Suprapubic skin (tissue), 4 donors: Measurements from ENCODE around the gene LMNTD1. TPM values are rescaled to one million over a fixed set of nuclear protein-coding genes. Genes with fewer than 3 reads are reported as not detected.

Experiments
- DNase-seq, 2 donors: peaks; one replicate each; pipeline ENCODE4 v3.0.0-alpha.2; 2019; ENCODE audit warnings: low spot score in 2 of 2
- H3K27ac ChIP-seq: fragments of 200-600 bp; sonication (generic); one replicate; pipeline ENCODE4 v1.5.1; 2019
- H3K27me3 ChIP-seq: fragments of 200-600 bp; sonication (generic); one replicate; pipeline ENCODE4 v1.5.1; 2019
- H3K36me3 ChIP-seq: fragments of 200-600 bp; sonication (generic); one replicate; pipeline ENCODE4 v1.5.1; 2019
- H3K4me1 ChIP-seq: fragments of 200-600 bp; sonication (generic); one replicate; pipeline ENCODE4 v1.5.1; 2019
- H3K4me3 ChIP-seq: fragments of 200-600 bp; sonication (generic); one replicate; pipeline ENCODE4 v1.5.1; 2019; ENCODE audit warnings: mild to moderate bottlenecking
- H3K9me3 ChIP-seq: fragments of 200-600 bp; sonication (generic); one replicate; pipeline ENCODE4 v1.5.1; 2019
- CTCF ChIP-seq, 2 donors: fragments of 200-600 bp in 1 of 2; fragments of 450-650 bp in 1 of 2; sonication (generic) in 1 of 2; IDR thresholded peaks; one replicate each; pipeline ENCODE4 v1.5.1; 2016 to 2019; ENCODE audit warnings: antibody characterized with exemption in 2 of 2, mild to moderate bottlenecking in 1 of 2, moderate library complexity in 1 of 2
- EP300 ChIP-seq: sonication (generic); formaldehyde crosslinking; IDR thresholded peaks from one replicate; pipeline ENCODE4 v1.6.1; 2017; ENCODE audit warnings: antibody characterized with exemption
- POLR2A ChIP-seq, 2 donors: fragments of 450-650 bp; IDR thresholded peaks; one replicate each; pipeline ENCODE4 v1.6.1; 2017; ENCODE audit warnings: antibody characterized with exemption in 2 of 2, mild to moderate bottlenecking in 2 of 2, moderate library complexity in 2 of 2
- POLR2AphosphoS5 ChIP-seq, 3 donors: sonication (generic); formaldehyde crosslinking; IDR thresholded peaks; one replicate each; pipeline ENCODE4 v1.6.1; 2017; ENCODE audit warnings: antibody characterized with exemption in 3 of 3
- WGBS: methylation state at CpG from one replicate; pipeline ENCODE4 v1.1.5; 2018; 5-methylcytosine and 5-hydroxymethylcytosine counted together
- total RNA-seq, 4 donors: library from RNA; depleted of rRNA; stranded (reverse); fragments of >200 nt; gene quantifications; one replicate each; pipeline ENCODE4 v1.1.0, GENCODE V29; 2016

Gene LMNTD1
- total RNA-seq, 4 donors from 2014 or later = 2.7 TPM; not detected in 3

- no peak for TF ChIP-seq CTCF (IDR thresholded peaks at IDR 0.05)
- TF ChIP-seq POLR2AphosphoS5 (IDR thresholded peaks at IDR 0.05) = no peak
- no peak for TF ChIP-seq EP300
- TF ChIP-seq POLR2A (IDR thresholded peaks at IDR 0.05) = no peak
- no peak for DNase-seq
- no peaks in the 10 kb centered on the region for H3K9me3 ChIP-seq
- no peak overlapping the region for H3K27ac ChIP-seq
- H3K36me3 ChIP-seq = no peaks in the 10 kb centered on the region
- 94% methylated on average over 13 of the region's 13 CpGs for WGBS
- H3K27me3 ChIP-seq = no peaks in the 10 kb centered on the region
- peaks cover 8% of the 10 kb centered on the region for H3K4me1 ChIP-seq
- no peak overlapping the region for H3K4me3 ChIP-seq
These were observed 93.5 kb downstream of the LMNTD1 start for GRCh38 chr12:25459541-25459951.

DNA sequence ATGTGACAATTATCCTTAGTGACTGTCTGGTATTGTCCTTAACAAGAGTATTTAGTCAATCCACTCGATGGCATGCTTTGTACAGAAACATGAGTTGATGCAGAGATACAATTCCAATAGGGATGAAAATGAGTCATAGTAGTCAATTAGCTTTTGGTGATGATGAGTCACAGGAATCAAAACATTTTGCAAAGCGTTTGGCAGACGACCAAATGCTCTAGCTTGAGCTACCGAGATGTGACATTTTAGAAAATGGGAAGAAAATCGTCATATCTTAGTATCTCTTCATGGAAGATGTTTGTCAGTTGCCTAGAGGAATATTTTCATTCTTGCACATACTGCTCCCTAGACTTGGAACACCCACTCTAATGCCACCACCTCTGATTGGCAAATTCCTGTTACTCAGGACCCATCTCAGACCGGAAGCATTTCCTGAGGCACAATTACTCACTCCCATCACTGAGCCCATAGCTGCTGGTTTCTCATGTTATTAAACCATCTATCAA, 95.0 kb downstream of the LMNTD1 start:
- no peak for TF ChIP-seq CTCF (IDR thresholded peaks at IDR 0.05)
- no peak for TF ChIP-seq POLR2A (IDR thresholded peaks at IDR 0.05)
- TF ChIP-seq POLR2AphosphoS5 (IDR thresholded peaks at IDR 0.05) = no peak
- no peak for TF ChIP-seq EP300
- WGBS = 15% methylated on average over 6 of the region's 6 CpGs
- H3K27me3 ChIP-seq = no peaks in the 10 kb centered on the region
- H3K4me1 ChIP-seq = peaks cover 8% of the 10 kb centered on the region
- H3K9me3 ChIP-seq = no peaks in the 10 kb centered on the region
- no peaks in the 10 kb centered on the region for H3K36me3 ChIP-seq
- no peak overlapping the region for H3K4me3 ChIP-seq
- no peak overlapping the region for H3K27ac ChIP-seq
- no peak for DNase-seq

GRCh38 chr12:25456474-25456873, 96.6 kb downstream of the LMNTD1 start:
- TF ChIP-seq CTCF (IDR thresholded peaks at IDR 0.05) (no peak), EP300 (no peak), POLR2AphosphoS5 (IDR thresholded peaks at IDR 0.05) (no peak), POLR2A (IDR thresholded peaks at IDR 0.05) (no peak)
- 93% methylated on average over 4 of the region's 4 CpGs for WGBS
- H3K36me3 ChIP-seq = no peaks in the 10 kb centered on the region

GRCh38 chr12:25455696-25456095, 97.4 kb downstream of the LMNTD1 start:
- H3K27me3 ChIP-seq = no peaks in the 10 kb centered on the region
- no peak overlapping the region for H3K27ac ChIP-seq
- no peak overlapping the region for H3K4me3 ChIP-seq
- H3K4me1 ChIP-seq = peaks cover 8% of the 10 kb centered on the region
- H3K9me3 ChIP-seq = no peaks in the 10 kb centered on the region
- no peak for TF ChIP-seq EP300
- no peak for TF ChIP-seq POLR2AphosphoS5 (IDR thresholded peaks at IDR 0.05)
- no peak for TF ChIP-seq CTCF (IDR thresholded peaks at IDR 0.05)
- no peak for TF ChIP-seq POLR2A (IDR thresholded peaks at IDR 0.05)
- 66% methylated on average over 2 of the region's 2 CpGs for WGBS
- no peaks in the 10 kb centered on the region for H3K36me3 ChIP-seq
- no peak for DNase-seq

More at GRCh38 chr12:25456474-25456873, 96.6 kb downstream of the LMNTD1 start:
- Histone ChIP-seq H3K27me3 (no peaks in the 10 kb centered on the region), H3K4me1 (peaks cover 8% of the 10 kb centered on the region), H3K4me3 (no peak overlapping the region), H3K9me3 (no peaks in the 10 kb centered on the region), H3K27ac (no peak overlapping the region)
- no peak for DNase-seq

- H3K9me3 ChIP-seq = no peaks in the 10 kb centered on the region
- no peaks in the 10 kb centered on the region for H3K27me3 ChIP-seq
- H3K36me3 ChIP-seq = no peaks in the 10 kb centered on the region
- H3K4me3 ChIP-seq = no peak overlapping the region
- DNase-seq = no peak
- H3K27ac ChIP-seq = no peak overlapping the region
- no peaks in the 10 kb centered on the region for H3K4me1 ChIP-seq
- TF ChIP-seq EP300 (no peak), POLR2AphosphoS5 (IDR thresholded peaks at IDR 0.05) (no peak), CTCF (IDR thresholded peaks at IDR 0.05) (no peak), POLR2A (IDR thresholded peaks at IDR 0.05) (no peak)
These were observed 104.1 kb downstream of the LMNTD1 start for GRCh38 chr12:25449007-25449406.
